GM12872 (cell line): Measurements from ENCODE around the gene TDRD3.

Source experiments
- TF ChIP-seq, protein P1 (sequence below): IDR thresholded peaks from 3 replicates; pipeline ENCODE4 v1.5.1; 2011; ENCODE audit warnings: low read depth, mild to moderate bottlenecking, low read length, moderate library complexity; ENCODE audit not compliant: insufficient read depth

The TDRD3 gene

DNA sequence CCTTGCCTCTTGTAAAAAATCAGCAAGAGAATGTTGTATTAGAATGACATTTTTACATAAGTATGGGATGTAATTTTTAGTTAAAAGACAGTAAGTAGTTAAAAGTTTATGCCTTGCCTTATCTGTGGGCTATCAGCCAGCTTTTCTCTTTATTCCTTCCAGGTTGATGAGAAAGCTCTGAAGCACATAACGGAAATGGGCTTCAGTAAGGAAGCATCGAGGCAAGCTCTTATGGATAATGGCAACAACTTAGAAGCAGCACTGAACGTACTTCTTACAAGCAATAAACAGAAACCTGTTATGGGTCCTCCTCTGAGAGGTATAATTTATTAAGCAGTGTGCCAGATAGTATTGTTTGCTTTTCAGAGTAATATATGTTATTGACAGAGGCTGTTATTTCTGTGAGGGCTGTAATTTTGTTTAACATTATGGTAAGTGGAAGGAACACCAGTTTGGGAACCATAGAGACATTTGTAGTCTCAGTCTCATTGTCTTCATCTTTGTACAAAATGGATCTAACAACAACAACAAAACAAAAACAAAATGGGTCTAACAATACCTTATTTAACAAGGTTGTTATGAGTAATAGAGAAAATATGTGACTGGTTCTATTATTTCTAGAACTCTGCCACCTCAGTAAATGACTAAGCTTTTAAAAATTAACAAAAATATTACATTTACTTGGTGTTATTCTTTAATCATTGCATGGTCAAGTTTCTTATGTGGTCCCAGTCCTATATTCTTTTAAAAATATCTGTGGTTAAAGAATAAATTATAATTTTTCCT, 112.8 kb downstream of the TDRD3 start:
- TF ChIP-seq, protein P1, sequence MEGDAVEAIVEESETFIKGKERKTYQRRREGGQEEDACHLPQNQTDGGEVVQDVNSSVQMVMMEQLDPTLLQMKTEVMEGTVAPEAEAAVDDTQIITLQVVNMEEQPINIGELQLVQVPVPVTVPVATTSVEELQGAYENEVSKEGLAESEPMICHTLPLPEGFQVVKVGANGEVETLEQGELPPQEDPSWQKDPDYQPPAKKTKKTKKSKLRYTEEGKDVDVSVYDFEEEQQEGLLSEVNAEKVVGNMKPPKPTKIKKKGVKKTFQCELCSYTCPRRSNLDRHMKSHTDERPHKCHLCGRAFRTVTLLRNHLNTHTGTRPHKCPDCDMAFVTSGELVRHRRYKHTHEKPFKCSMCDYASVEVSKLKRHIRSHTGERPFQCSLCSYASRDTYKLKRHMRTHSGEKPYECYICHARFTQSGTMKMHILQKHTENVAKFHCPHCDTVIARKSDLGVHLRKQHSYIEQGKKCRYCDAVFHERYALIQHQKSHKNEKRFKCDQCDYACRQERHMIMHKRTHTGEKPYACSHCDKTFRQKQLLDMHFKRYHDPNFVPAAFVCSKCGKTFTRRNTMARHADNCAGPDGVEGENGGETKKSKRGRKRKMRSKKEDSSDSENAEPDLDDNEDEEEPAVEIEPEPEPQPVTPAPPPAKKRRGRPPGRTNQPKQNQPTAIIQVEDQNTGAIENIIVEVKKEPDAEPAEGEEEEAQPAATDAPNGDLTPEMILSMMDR = no peak

DNA sequence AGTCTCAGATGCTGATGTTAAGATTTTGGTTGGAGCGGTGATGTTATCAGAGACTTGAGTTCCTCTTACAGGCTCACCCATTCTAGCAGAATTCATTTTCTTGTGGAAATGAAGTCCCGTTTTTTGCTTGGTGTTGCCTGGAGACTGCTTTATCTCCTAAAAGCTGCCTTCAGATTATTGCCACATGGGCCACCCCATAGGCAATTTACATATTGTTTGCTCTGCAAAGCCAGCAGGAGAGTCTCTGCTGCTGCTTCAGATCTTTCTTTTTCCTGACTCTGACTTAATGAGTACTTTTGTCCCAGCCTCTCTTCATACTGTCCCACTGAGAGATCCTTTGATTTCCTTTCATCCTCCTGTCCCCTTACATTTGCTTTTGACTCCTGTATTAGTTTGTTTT, 114.6 kb downstream of the TDRD3 start:
- TF ChIP-seq, protein P1 = no peak

DNA sequence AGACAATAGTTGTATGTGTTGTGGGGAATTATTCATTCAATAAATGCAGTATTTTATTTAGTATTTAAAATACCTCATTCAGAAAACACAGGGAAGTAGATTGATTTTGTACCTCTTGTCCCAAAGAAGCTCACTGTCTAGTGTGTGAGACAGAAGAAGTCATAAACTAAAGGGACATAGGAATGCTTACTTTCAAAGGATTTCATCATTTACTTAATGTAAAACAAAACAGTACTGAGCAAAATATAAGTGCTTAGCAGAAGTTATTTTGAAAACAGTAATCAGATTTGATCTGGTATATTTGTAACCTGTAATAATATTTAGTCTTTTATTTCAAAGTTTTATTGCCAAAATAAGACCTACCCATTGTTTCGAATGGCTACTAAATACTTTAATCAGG, 117.9 kb downstream of the TDRD3 start:
- TF ChIP-seq, protein P1 = no peak

DNA sequence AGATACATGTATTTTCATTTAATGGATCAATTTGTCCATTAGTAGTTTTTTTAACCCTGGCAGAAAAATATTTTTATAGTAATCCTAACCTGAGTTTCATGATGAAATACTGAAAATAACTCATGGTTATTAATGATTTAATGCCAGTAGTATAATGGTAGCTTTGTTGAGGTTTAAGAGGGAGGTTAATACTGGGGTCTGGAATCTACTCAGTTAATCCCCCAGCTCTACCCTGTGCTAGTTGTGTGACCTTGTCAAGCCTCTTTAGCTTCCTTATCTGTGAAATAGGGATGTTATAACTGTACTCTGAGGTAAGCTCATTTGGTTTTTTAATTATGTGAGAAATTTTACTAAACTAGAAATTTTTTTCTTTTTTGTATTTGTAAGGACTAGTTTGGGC, 122.5 kb downstream of the TDRD3 start:
- TF ChIP-seq, protein P1 = no peak

DNA sequence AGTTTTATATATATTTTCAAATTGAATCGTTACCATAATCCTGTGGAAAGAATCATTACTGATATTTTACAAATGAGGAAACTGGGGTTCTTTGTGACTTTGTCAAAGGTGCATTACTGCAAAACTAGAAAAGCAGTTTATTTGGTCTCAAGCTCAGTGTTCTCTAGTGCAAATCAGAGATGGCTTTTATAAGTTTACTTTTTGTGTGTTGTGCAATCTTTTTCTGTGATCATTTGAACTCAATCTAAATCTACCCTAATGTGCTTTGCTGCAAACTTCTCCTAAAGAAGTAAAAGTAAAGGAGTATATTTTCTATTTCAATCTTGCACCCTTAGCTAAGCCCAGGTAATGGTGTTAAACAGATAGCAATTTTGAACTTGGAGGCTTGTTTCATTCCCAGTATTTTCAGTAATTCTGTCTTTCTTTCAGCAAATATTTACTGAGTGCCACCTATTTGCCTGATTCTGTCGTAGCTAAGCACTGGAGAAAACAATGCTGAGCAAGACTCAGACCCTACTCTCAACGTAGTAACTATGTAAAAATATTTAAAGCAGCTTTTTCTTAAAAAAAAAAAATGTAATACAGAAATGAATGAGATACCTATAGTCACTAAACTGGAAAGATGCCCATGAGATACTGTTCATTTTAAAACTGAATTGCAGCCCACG, 124.0 kb downstream of the TDRD3 start:
- TF ChIP-seq, protein P1 = no peak

DNA sequence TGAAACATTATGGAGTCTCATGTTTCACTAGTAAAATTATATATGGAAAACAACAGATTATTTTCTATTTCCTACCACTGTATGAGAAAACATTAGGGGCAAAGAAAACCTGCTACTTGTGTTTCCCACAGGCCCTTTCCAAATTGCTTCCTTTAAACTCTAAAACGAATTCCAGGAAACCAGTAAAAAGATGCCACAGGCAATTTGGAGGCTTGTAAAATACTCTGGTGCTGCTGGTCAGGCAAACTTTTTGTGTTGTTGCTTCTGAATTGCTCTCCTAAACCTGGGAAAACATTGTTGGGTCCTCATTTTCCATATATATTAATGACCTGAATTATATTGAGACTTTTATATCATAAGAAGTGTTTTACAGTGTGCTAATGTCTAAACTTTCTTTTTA, 141.5 kb downstream of the TDRD3 start:
- TF ChIP-seq, protein P1 = no peak

DNA sequence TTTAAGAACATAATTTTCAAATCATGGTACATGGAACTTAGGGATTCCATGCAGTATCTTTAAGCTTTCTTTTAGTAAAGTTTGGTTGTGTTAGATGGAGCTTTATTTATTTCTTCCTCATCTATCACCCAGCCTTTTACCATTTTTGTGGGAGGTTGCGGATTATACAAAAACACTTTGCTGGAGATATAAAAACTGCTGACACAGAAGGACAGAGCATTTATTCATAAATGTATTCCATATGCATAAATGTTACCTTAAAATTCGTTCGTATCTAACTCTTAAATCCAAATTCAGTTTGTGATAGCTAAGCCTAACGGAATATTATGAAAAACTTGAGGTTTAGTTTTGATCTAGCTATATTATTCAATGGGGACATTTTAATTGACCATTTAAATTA, 143.3 kb downstream of the TDRD3 start:
- TF ChIP-seq, protein P1 = no peak
